GM19468 (cell line): Measurements from ENCODE around the gene AIFM3.
"Not testable (repeated sequence)": the region's sequence is repeated elsewhere in the genome, so short reads cannot be mapped to it uniquely, and the experiment has no call there.

Source experiments
- ATAC-seq: cut with Tn5 transposase; IDR thresholded peaks from one replicate; pipeline ENCODE4 v1.9.1; 2021; ENCODE audit warnings: mild to moderate bottlenecking, moderate library complexity, moderate number of reproducible peaks; ENCODE audit not compliant: unreplicated experiment; ENCODE audit errors: extremely low read depth

AIFM3 gene

GRCh38 chr22:20940904-20941385 is 26.1 kb upstream of the AIFM3 start:
- no peak for ATAC-seq

DNA sequence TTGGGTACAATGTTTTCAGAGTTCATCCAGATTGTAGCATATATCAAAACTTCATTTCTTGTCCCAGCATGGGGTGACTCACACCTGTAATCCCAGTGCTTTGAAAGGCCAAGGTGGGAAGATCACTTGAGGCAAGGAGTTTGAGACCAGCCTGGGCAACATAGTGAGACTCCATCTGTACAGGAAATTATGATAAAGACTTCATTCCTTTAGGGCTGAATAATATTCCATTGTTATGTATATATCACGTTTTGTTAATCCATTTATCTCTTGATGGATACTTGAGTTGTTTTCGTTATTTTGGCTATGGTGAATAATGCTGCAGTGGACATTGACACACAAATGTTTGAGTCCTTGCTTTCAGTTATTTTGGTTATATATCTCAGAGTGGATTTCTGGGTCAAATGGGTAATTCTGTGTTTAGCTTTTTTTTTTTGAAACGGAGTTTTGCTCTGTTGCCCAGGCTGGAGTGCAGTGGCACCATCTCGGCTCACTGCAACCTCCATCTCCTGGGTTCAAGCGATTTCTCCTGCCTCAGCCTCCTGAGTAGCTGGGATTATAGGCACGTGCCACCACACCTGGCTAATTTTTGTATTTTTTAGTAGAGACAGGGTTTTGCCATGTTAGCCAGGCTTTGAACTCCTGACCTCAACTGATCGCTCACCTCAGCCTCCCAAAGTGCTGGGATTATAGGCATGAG is 24.7 kb upstream of the AIFM3 start:
- ATAC-seq = not testable (repeated sequence)

DNA sequence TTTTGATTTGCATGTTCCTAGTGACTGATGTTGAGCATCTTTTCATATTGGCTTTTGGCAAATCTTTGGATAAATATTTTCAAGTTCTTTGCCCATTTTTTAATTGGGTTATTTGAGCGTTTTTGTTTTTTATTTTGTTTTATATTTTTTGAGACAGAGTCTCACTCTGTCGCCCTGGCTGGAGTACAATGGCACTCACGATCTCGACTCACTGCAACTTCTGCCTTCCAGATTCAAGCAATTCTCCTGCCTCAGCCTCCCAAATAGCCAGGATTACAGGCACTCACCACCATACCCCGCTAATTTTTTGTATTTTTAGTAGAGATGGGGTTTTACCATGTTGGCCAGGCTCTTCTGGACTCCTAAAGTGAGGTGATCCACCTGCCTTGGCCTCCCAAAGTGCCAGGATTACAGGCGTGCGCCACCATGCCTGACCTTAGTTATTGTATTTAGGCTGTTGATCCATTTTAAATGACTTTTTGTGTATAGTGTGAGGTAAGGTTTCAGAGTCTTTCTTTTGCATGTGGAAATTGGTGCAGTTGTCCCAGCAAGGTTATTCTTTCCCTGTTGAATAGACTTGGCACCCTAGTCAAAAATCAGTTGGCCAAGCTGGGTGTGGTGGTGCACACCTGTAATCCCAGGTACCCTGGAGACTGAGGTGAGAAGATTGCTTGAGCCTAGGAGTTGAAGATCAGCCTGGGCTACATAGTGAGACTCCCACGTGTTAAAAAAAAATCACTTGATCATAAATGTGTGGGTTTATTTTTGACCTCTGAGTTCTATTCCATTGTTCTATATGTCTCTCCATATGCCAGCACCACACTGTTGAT is 23.7 kb upstream of the AIFM3 start:
- no peak for ATAC-seq

- ATAC-seq = no peak
These were observed 23.0 kb upstream of the AIFM3 start for GRCh38 chr22:20944042-20944441.

GRCh38 chr22:20945578-20945934 is 21.5 kb upstream of the AIFM3 start:
- ATAC-seq = no peak

DNA sequence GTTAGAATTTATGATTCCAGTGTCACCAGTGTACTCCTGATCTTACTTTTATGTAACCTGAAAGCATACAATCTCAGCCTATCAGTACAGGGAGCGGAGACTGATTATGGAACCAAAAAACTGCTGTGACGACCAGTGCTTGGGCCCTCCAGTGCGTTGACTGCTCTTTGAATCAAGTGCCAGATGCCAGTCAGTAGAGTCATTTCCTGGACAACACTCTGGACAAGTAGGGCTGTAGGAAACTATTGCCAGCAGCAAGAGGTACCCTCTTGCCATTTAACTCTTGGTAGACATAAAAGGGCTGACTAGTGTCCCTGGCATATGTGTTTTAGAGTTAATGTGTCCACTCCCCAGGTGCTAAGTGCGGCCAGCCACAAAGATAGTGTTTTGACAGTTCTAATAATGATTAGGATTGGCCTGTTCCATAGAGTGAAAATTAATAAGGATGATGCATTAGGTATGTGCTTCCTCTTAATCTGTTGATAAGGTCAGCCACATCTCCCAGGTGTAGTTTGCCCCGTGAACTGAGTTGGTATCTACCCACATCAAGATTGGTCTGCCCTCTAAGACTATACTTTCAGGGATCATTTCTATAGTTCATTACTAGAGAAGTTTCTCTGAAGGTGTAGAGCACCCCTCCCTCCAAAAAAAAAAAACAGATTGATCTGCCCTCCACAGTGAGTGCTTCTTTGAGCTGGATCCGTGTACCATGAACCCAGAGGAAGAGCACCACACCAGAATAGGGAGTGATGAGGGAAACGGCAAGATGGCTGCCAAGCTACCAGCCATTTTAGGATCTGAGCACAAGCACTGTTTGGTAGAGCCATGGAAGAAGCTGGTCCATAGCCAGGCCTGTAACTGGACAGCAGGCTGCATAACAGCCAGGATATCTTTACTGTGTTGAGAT is 20.7 kb upstream of the AIFM3 start:
- ATAC-seq = no peak

DNA sequence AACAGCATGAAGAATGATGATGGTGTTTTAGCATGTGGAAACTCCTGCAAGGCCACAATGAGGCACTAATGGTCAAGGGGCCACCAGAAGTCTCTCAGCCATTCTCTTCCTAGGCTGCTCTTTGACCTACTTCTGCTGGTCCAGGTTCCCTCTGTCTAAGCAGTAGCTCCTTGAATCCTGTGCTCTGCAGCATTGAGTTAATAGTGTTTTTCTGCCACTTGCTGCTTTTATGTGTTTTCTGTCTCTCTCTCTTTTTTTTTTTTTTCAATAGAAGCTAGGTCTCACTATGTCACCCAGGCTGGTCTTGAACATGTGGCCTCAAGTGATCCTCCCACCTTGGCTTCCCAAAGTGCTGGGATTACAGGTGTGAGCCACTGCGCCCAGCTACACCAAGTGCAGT is 20.1 kb upstream of the AIFM3 start:
- no peak for ATAC-seq

GRCh38 chr22:20948450-20948849 is 18.6 kb upstream of the AIFM3 start:
- ATAC-seq = no peak

DNA sequence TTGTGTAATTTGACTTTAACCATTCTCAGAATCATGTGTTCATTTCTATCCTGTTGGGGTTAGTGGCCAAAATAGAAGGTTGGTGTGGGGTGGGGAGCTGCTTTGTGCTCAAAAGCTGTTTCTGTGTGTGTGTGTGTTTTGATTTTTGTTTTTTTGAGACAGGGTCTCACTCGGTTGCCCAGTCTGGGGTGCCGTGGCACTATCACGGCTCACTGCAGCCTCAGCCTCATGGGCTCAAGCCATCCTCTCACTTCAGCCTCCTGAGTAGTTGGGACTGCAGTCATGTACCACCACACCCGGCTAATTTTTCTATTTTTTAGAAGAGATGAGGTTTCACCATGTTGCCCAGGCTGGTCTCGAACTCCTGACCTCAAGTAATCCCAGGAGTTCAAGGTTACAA is 18.1 kb upstream of the AIFM3 start:
- no peak for ATAC-seq

- no peak for ATAC-seq
These were observed 17.3 kb upstream of the AIFM3 start for GRCh38 chr22:20949698-20950183.

DNA sequence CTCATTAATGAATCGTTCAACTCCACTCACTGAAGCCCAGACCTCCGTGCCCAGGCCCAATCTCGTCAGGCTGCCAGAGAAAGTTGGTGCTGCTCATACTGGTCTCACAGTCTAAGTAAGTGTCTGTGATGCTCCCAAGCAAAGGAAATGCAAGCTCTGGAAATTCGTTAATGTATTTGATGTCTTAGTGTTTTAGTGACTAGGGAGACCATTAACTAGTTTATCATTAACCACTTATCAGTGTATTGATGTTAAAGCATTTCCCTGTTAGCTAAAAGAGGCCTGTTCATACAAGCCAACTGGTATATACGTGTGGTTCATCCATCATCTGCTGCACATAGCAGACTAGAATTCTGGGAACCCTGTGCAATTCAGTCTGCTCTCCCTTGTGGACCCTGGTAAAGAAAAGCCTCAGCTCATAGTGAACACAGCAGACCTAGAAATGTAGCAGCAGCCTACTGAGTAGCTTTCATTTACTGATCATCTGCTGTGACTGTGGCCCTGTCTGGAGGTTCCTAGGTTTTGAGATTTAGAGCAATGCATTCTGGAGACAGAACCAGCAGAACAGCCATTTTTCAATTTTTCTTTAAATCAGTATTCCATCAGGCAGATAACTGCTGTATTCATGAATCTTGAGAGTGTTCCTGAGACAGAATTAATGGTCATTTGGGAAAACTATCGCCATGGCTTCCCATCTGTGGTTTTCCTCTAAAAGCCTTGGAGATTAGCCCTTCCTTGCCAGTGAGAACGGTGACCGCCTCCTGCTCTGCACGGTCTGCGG is 15.7 kb upstream of the AIFM3 start:
- no peak for ATAC-seq

DNA sequence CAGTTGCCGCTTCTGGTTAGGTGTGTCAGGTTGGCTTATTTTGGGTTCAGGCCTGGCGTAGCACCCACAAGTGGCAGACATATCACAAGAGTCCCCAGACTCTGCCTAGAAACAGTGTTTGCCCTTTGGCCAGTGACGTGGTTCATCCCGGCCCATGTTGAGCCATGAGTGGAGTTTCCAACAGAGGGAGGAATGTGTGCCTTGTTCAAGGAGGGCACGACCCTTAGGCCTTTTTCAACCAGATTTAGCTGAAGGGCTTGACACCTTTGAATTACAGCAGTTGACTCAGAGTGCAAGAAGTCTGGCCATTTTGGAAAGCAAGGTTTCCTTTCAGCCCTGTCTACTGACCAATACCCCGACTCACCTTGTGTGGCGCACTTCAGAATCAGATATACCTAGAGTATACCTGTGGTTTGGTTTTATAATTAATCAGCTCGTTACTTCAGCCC is 15.1 kb upstream of the AIFM3 start:
- no peak for ATAC-seq

DNA sequence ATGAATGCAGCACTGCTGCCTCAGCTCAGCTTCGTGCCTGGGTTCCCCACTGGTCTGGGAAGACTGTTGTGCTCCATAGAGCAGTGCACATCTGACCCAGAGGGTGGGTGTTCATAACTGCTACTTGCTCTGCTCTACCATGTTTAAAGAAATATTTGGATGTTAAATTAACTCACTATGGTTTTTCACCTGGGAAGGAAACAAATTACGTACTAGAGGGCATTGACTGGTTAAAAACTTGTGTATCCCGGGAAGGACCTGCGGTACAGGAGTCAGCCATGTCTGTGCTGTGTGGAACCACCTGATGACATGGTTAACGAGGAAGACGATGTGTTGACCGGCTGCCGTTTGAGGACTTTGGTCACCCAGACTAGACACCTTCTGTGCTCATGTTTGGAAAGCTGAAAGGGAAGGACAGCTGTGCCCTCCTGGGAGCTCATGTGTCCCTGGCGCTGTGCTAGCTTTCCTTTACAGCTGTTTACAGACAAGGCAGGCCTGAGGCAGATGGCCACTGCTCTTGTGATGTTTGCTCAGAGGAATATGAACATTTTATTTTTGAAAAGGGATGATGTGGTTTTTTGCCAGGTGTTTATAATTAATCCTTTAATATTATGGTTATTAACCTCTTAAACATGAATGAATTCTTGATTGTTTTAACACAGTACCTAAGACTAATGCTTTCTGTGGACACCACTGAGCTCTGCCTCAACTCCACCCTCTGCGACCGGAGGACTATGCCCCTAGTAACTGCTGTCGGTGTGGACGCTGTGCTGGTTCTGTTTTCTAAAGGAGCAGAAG is 14.3 kb upstream of the AIFM3 start:
- ATAC-seq = no peak

DNA sequence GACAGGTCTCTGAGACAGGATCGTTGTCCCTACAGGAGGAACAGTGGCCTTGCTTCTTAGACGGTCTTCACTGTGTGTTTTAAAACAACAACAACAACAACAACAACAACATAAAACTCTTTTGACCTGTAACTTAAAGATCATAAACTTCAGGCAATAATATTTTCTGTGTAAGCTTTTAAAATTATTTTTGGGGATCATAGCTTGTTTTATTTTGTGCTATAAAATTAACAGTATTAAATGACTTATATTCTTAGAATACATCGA is 13.8 kb upstream of the AIFM3 start:
- no peak for ATAC-seq

DNA sequence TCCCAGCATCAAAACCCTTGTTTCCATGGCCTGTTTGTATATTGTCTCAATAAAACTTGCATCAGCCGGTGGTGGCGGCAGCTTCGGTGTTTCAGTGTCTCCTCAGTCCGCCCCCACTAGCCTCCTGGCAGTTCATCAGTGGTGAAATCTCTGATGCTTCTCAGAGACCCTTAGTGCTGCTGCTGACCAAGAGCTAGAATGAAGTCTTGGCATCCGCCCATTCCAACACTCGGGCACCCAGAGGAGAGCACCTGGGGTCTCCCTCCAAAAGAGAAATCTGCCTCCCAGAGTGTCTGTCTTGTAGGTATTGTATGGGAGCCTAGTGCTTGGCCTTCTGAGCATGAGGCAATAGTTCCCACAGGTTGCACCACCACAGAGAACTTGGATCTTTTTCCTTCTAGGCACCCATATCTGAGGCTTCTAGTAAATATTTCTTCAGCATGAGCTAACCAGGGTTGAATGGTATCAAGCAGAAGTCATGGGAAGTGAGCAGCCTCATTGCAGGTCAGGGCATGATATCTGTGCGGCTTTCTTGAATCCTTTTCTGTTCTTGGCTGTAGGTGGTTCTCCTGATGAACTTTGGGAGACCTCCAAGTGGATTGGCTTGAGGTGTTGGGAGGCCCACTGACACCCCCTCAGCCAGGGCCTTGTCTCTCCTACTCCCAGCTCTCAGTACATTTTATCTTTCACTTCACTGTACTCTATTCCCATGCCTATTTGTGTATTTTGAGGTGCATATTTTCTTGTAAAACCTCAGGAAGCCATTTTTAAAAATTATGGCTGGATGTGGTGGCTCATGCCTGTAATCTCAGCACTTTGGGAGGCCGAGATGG is 13.2 kb upstream of the AIFM3 start:
- no peak for ATAC-seq

DNA sequence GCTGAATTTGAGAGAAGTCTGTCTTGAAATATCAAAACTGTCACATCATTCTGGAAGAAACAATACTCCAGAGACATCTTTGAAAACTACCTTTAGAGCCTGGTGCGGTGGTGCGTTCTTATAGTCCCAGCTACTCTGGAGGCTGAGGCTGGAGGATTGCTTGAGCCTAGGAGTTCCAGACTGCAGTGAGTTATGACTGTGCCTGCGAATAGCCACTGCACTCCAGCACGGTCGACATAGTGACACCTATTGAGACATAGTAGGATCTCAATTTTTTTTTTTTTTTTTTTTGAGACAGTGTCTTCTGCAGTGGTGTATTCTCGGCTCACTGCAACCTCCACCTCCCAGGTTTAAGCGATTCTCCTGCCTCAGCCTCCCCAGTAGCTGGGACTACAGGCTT is 11.5 kb upstream of the AIFM3 start:
- ATAC-seq = no peak

DNA sequence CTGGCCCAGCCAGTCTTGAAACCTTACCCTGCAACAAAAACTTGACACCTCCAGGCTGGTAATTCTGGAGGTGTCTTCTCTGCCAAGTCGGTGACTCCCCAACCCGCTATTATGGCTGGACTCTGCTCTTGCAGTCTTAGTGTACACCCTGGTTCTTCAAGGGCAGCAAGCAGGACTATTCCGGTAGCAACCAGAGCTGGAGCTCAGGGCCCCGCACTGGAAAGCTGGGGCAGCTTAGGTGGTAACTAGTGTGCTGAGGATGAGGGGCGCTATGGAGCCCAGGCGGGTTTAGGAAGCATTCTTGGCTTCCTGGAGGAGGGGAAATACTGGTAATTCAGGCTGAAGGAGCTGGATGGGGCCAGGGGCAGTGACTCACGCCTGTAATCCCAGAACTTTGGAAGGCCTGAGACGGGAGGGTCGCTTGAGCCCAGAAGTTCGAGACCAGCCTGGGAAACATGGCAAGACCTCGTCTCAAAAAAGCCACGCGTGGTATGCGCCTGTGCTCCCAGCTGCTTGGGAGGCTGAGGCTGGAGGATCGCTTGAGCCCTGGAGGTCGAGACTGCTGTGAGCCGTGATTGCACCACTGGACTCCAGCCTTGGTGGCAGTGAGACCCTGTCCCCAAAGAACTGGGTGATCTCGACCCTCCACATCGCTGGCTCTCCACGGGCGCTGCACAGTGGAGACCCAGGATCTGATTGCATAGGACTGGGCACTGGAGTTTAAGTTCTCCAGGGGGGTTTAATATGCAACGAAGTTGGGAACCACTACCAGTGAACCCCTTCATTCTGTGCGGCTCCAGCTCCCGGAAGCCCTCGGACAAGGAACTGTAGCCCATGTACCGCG is 10.6 kb upstream of the AIFM3 start:
- no peak for ATAC-seq
